ENCODE measurements around the gene LINGO3.

LINGO3 gene

GRCh38 chr19:2344381-2344870, 36.5 kb upstream of the LINGO3 start:
- H3K9me3 ChIP-seq (ENCODE audit: control insufficient read depth, insufficient read depth, low read length) = no peaks in the 10 kb centered on the region
- H3K4me1 ChIP-seq (ENCODE audit: insufficient read depth, low read length) = no peaks in the 10 kb centered on the region
- H3K9ac ChIP-seq (ENCODE audit: low read depth, low read length) = no peak overlapping the region
- H3K36me3 ChIP-seq (ENCODE audit: insufficient read depth, low read length) = no peaks in the 10 kb centered on the region; the same call in 1 of the 2 replicates

- Histone ChIP-seq H3K9ac (ENCODE audit: low read depth, low read length) (no peak overlapping the region), H3K4me1 (ENCODE audit: insufficient read depth, low read length) (no peaks in the 10 kb centered on the region), H3K36me3 (ENCODE audit: insufficient read depth, low read length) (no peaks in the 10 kb centered on the region; the same call in 1 of the 2 replicates), H3K9me3 (ENCODE audit: control insufficient read depth, insufficient read depth, low read length) (no peaks in the 10 kb centered on the region)
These were observed 35.5 kb upstream of the LINGO3 start for GRCh38 chr19:2343289-2343982.

GRCh38 chr19:2342656-2343288, 34.8 kb upstream of the LINGO3 start:
- Histone ChIP-seq H3K9me3 (ENCODE audit: control insufficient read depth, insufficient read depth, low read length) (no peaks in the 10 kb centered on the region), H3K36me3 (ENCODE audit: insufficient read depth, low read length) (no peaks in the 10 kb centered on the region; the same call in 1 of the 2 replicates), H3K4me1 (ENCODE audit: insufficient read depth, low read length) (no peaks in the 10 kb centered on the region), H3K9ac (ENCODE audit: low read depth, low read length) (no peak overlapping the region)

GRCh38 chr19:2341982-2342381, 34.0 kb upstream of the LINGO3 start:
- no peak overlapping the region for H3K9ac ChIP-seq (ENCODE audit: low read depth, low read length)
- H3K9me3 ChIP-seq (ENCODE audit: control insufficient read depth, insufficient read depth, low read length) = no peaks in the 10 kb centered on the region
- no peaks in the 10 kb centered on the region for H3K4me1 ChIP-seq (ENCODE audit: insufficient read depth, low read length)
- no peaks in the 10 kb centered on the region; the same call in 1 of the 2 replicates for H3K36me3 ChIP-seq (ENCODE audit: insufficient read depth, low read length)

GRCh38 chr19:2341244-2341751, 33.3 kb upstream of the LINGO3 start:
- Histone ChIP-seq H3K36me3 (ENCODE audit: insufficient read depth, low read length) (no peaks in the 10 kb centered on the region), H3K9ac (ENCODE audit: low read depth, low read length) (no peak overlapping the region), H3K4me1 (ENCODE audit: insufficient read depth, low read length) (no peaks in the 10 kb centered on the region), H3K9me3 (ENCODE audit: control insufficient read depth, insufficient read depth, low read length) (no peaks in the 10 kb centered on the region)

- Histone ChIP-seq H3K9me3 (ENCODE audit: control insufficient read depth, insufficient read depth, low read length) (no peaks in the 10 kb centered on the region), H3K36me3 (ENCODE audit: insufficient read depth, low read length) (no peaks in the 10 kb centered on the region), H3K4me1 (ENCODE audit: insufficient read depth, low read length) (no peaks in the 10 kb centered on the region), H3K9ac (ENCODE audit: low read depth, low read length) (no peak overlapping the region)
These were observed 32.7 kb upstream of the LINGO3 start for GRCh38 chr19:2340496-2341243.

- no peaks in the 10 kb centered on the region for H3K4me1 ChIP-seq (ENCODE audit: insufficient read depth, low read length)
- no peak overlapping the region for H3K9ac ChIP-seq (ENCODE audit: low read depth, low read length)
- no peaks in the 10 kb centered on the region for H3K36me3 ChIP-seq (ENCODE audit: insufficient read depth, low read length)
- H3K9me3 ChIP-seq (ENCODE audit: control insufficient read depth, insufficient read depth, low read length) = no peaks in the 10 kb centered on the region; the same call in 1 of the 2 replicates
These were observed 31.8 kb upstream of the LINGO3 start for GRCh38 chr19:2339644-2340310.

GRCh38 chr19:2338751-2339643, 31.0 kb upstream of the LINGO3 start:
- H3K9ac ChIP-seq (ENCODE audit: low read depth, low read length) = no peak overlapping the region
- H3K36me3 ChIP-seq (ENCODE audit: insufficient read depth, low read length) = no peaks in the 10 kb centered on the region
- H3K9me3 ChIP-seq (ENCODE audit: control insufficient read depth, insufficient read depth, low read length) = no peaks in the 10 kb centered on the region; the same call in 1 of the 2 replicates
- H3K4me1 ChIP-seq (ENCODE audit: insufficient read depth, low read length) = no peaks in the 10 kb centered on the region

GRCh38 chr19:2338055-2338615, 30.2 kb upstream of the LINGO3 start:
- no peaks in the 10 kb centered on the region for H3K36me3 ChIP-seq (ENCODE audit: insufficient read depth, low read length)
- H3K9ac ChIP-seq (ENCODE audit: low read depth, low read length) = no peak overlapping the region
- no peaks in the 10 kb centered on the region for H3K4me1 ChIP-seq (ENCODE audit: insufficient read depth, low read length)
- H3K9me3 ChIP-seq (ENCODE audit: control insufficient read depth, insufficient read depth, low read length) = no peaks in the 10 kb centered on the region; the same call in 1 of the 2 replicates

- no peaks in the 10 kb centered on the region for H3K4me1 ChIP-seq (ENCODE audit: insufficient read depth, low read length)
- no peaks in the 10 kb centered on the region for H3K36me3 ChIP-seq (ENCODE audit: insufficient read depth, low read length)
- H3K9me3 ChIP-seq (ENCODE audit: control insufficient read depth, insufficient read depth, low read length) = no peaks in the 10 kb centered on the region; the same call in 1 of the 2 replicates
- H3K9ac ChIP-seq (ENCODE audit: low read depth, low read length) = no peak overlapping the region
These were observed 29.4 kb upstream of the LINGO3 start for GRCh38 chr19:2337329-2337707.

GRCh38 chr19:2336528-2337328, 28.8 kb upstream of the LINGO3 start:
- Histone ChIP-seq H3K4me1 (ENCODE audit: insufficient read depth, low read length) (no peaks in the 10 kb centered on the region; the same call in 1 of the 2 replicates), H3K9me3 (ENCODE audit: control insufficient read depth, insufficient read depth, low read length) (no peaks in the 10 kb centered on the region; the same call in 1 of the 2 replicates), H3K9ac (ENCODE audit: low read depth, low read length) (no peak overlapping the region), H3K36me3 (ENCODE audit: insufficient read depth, low read length) (no peaks in the 10 kb centered on the region)

- Histone ChIP-seq H3K9ac (ENCODE audit: low read depth, low read length) (no peak overlapping the region), H3K9me3 (ENCODE audit: control insufficient read depth, insufficient read depth, low read length) (no peaks in the 10 kb centered on the region; the same call in 1 of the 2 replicates), H3K36me3 (ENCODE audit: insufficient read depth, low read length) (no peaks in the 10 kb centered on the region), H3K4me1 (ENCODE audit: insufficient read depth, low read length) (peaks cover 4% of the 10 kb centered on the region)
These were observed 27.9 kb upstream of the LINGO3 start for GRCh38 chr19:2335848-2336247.
